Muscle layer of colon (tissue), 2 donors: ENCODE results near the gene TMCC2.
A peak's percentile ranks its signal among the peaks of the same experiment; 100 is the strongest.

ENCODE experiments used
- H3K27ac ChIP-seq: one replicate; pipeline ENCODE4 v1.7.0; 2013; ENCODE audit warnings: low read depth, mild to moderate bottlenecking, low read length, moderate library complexity
- H3K27me3 ChIP-seq, 2 donors: one replicate each; pipeline ENCODE4 v1.7.0; 2013; ENCODE audit warnings: low read length in 2 of 2, mild to moderate bottlenecking in 2 of 2; ENCODE audit not compliant: insufficient read depth in 2 of 2, control insufficient read depth in 1 of 2
- H3K36me3 ChIP-seq: one replicate; pipeline ENCODE4 v1.7.0; 2013; ENCODE audit warnings: mild to moderate bottlenecking, low read length; ENCODE audit not compliant: insufficient read depth
- H3K4me1 ChIP-seq: one replicate; pipeline ENCODE4 v1.7.0; 2013; ENCODE audit warnings: mild to moderate bottlenecking, low read length; ENCODE audit not compliant: insufficient read depth
- H3K4me3 ChIP-seq, 2 donors: one replicate each; pipeline ENCODE4 v1.7.0; 2013; ENCODE audit warnings: low read length in 2 of 2, low read depth in 1 of 2, mild to moderate bottlenecking in 1 of 2, moderate library complexity in 1 of 2
- H3K9ac ChIP-seq: one replicate; pipeline ENCODE4 v1.7.0; 2013; ENCODE audit warnings: low read length
- H3K9me3 ChIP-seq: one replicate; pipeline ENCODE4 v1.7.0; 2013; ENCODE audit warnings: mild to moderate bottlenecking, low read length
- donor health status: abdominal sarcoma.
- donor health status: Adenocarcinoma of cecum.

TMCC2 gene

GRCh38 chr1:205243350-205244191 lies 15.8 kb downstream of the TMCC2 start:
- no peak overlapping the region for H3K9ac ChIP-seq
- H3K4me1 ChIP-seq, result peaks cover 22% of the 10 kb centered on the region
- H3K4me3 ChIP-seq, result no peak overlapping the region
- peaks cover 5% of the 10 kb centered on the region for H3K36me3 ChIP-seq
- no peaks in the 10 kb centered on the region for H3K9me3 ChIP-seq
- no peak overlapping the region for H3K27ac ChIP-seq
- H3K27me3 ChIP-seq, result no peaks in the 10 kb centered on the region

- Histone ChIP-seq H3K36me3 (peaks cover 5% of the 10 kb centered on the region), H3K9me3 (no peaks in the 10 kb centered on the region), H3K9ac (no peak overlapping the region), H3K27me3 (no peaks in the 10 kb centered on the region), H3K4me3 (no peak overlapping the region), H3K27ac (no peak overlapping the region), H3K4me1 (peaks cover 30% of the 10 kb centered on the region)
These were observed 16.6 kb downstream of the TMCC2 start for GRCh38 chr1:205244384-205244783.

GRCh38 chr1:205245096-205245495 lies 17.4 kb downstream of the TMCC2 start:
- H3K27me3 ChIP-seq, result no peaks in the 10 kb centered on the region
- H3K4me3 ChIP-seq, result no peak overlapping the region
- H3K9ac ChIP-seq, result no peak overlapping the region
- H3K27ac ChIP-seq, result no peak overlapping the region
- H3K9me3 ChIP-seq, result no peaks in the 10 kb centered on the region
- H3K4me1 ChIP-seq, result peaks cover 38% of the 10 kb centered on the region
- H3K36me3 ChIP-seq, result peaks cover 5% of the 10 kb centered on the region

- H3K27me3 ChIP-seq, result no peaks in the 10 kb centered on the region
- no peak overlapping the region for H3K27ac ChIP-seq
- H3K9ac ChIP-seq, result no peak overlapping the region
- peaks cover 5% of the 10 kb centered on the region for H3K36me3 ChIP-seq
- no peaks in the 10 kb centered on the region for H3K9me3 ChIP-seq
- peaks cover 41% of the 10 kb centered on the region for H3K4me1 ChIP-seq
- H3K4me3 ChIP-seq, result no peak overlapping the region
These were observed 18.8 kb downstream of the TMCC2 start for GRCh38 chr1:205246351-205247119.

GRCh38 chr1:205247130-205247921 lies 19.6 kb downstream of the TMCC2 start:
- Histone ChIP-seq H3K27ac (no peak overlapping the region), H3K4me3 (no peak overlapping the region), H3K9ac (no peak overlapping the region)

GRCh38 chr1:205248793-205249601 lies 21.3 kb downstream of the TMCC2 start:
- Histone ChIP-seq H3K4me3 (no peak overlapping the region), H3K9me3 (no peaks in the 10 kb centered on the region), H3K27ac (peak overlapping the region; percentile 60), H3K27me3 (no peaks in the 10 kb centered on the region), H3K9ac (no peak overlapping the region), H3K36me3 (no peaks in the 10 kb centered on the region), H3K4me1 (peaks cover 42% of the 10 kb centered on the region)

More at GRCh38 chr1:205247130-205247921, 19.6 kb downstream of the TMCC2 start:
- Histone ChIP-seq H3K4me1 (peaks cover 42% of the 10 kb centered on the region), H3K36me3 (no peaks in the 10 kb centered on the region), H3K9me3 (no peaks in the 10 kb centered on the region), H3K27me3 (no peaks in the 10 kb centered on the region)

GRCh38 chr1:205249651-205250050 lies 21.9 kb downstream of the TMCC2 start:
- H3K36me3 ChIP-seq, result no peaks in the 10 kb centered on the region
- no peak overlapping the region for H3K9ac ChIP-seq
- H3K4me3 ChIP-seq, result no peak overlapping the region
- H3K4me1 ChIP-seq, result peaks cover 42% of the 10 kb centered on the region
- H3K27ac ChIP-seq, result peak overlapping the region; percentile 16
- H3K9me3 ChIP-seq, result no peaks in the 10 kb centered on the region
- H3K27me3 ChIP-seq, result no peaks in the 10 kb centered on the region

GRCh38 chr1:205250699-205251098 lies 23.0 kb downstream of the TMCC2 start:
- H3K9ac ChIP-seq, result no peak overlapping the region
- H3K4me1 ChIP-seq, result peaks cover 44% of the 10 kb centered on the region
- no peaks in the 10 kb centered on the region for H3K36me3 ChIP-seq
- H3K4me3 ChIP-seq, result no peak overlapping the region
- H3K27ac ChIP-seq, result no peak overlapping the region
- no peaks in the 10 kb centered on the region for H3K27me3 ChIP-seq
- H3K9me3 ChIP-seq, result no peaks in the 10 kb centered on the region

GRCh38 chr1:205251576-205251975 lies 23.8 kb downstream of the TMCC2 start:
- no peaks in the 10 kb centered on the region for H3K9me3 ChIP-seq
- H3K27ac ChIP-seq, result no peak overlapping the region
- no peaks in the 10 kb centered on the region for H3K27me3 ChIP-seq
- H3K9ac ChIP-seq, result no peak overlapping the region
- no peak overlapping the region for H3K4me3 ChIP-seq
- H3K36me3 ChIP-seq, result no peaks in the 10 kb centered on the region
- peaks cover 49% of the 10 kb centered on the region for H3K4me1 ChIP-seq

- no peaks in the 10 kb centered on the region for H3K9me3 ChIP-seq
- H3K27me3 ChIP-seq, result no peaks in the 10 kb centered on the region
- H3K27ac ChIP-seq, result peak overlapping the region; percentile 45
- no peak overlapping the region for H3K4me3 ChIP-seq
- peaks cover 17% of the 10 kb centered on the region for H3K4me1 ChIP-seq
- H3K36me3 ChIP-seq, result no peaks in the 10 kb centered on the region
- peak overlapping the region; percentile 50 for H3K9ac ChIP-seq
These were observed 28.4 kb downstream of the TMCC2 start for GRCh38 chr1:205255941-205256780.
